Body of pancreas (tissue), 4 donors: ENCODE measurements around the gene SDHAF2.

ENCODE experiments used
- POLR2A ChIP-seq, 3 donors: fragments of 450-650 bp; IDR thresholded peaks; one replicate each; pipeline ENCODE4 v1.6.1; 2016; ENCODE audit warnings: antibody characterized with exemption in 3 of 3, mild to moderate bottlenecking in 2 of 3
- TF ChIP-seq, protein P1 (sequence below), 7 experiments: fragments of 450-650 bp in 4 of 7; fragments of 200-600 bp in 3 of 7; sonication (generic) in 3 of 7; IDR thresholded peaks; one replicate each; pipeline ENCODE4 v1.5.1; 2016 to 2019; ENCODE audit warnings: antibody characterized with exemption in 7 of 7

- TF ChIP-seq POLR2A (IDR thresholded peaks at IDR 0.05): no peak
- TF ChIP-seq, protein P1, sequence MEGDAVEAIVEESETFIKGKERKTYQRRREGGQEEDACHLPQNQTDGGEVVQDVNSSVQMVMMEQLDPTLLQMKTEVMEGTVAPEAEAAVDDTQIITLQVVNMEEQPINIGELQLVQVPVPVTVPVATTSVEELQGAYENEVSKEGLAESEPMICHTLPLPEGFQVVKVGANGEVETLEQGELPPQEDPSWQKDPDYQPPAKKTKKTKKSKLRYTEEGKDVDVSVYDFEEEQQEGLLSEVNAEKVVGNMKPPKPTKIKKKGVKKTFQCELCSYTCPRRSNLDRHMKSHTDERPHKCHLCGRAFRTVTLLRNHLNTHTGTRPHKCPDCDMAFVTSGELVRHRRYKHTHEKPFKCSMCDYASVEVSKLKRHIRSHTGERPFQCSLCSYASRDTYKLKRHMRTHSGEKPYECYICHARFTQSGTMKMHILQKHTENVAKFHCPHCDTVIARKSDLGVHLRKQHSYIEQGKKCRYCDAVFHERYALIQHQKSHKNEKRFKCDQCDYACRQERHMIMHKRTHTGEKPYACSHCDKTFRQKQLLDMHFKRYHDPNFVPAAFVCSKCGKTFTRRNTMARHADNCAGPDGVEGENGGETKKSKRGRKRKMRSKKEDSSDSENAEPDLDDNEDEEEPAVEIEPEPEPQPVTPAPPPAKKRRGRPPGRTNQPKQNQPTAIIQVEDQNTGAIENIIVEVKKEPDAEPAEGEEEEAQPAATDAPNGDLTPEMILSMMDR (IDR thresholded peaks at IDR 0.05): no peak
Measured at GRCh38 chr11:61475433-61475832, 45.5 kb downstream of the SDHAF2 start.
